ENCODE data around the gene CAMK1D.

Gene CAMK1D

GRCh38 chr10:12750526-12751201 lies 401.3 kb downstream of the CAMK1D start:
- CTCF ChIA-PET = no interaction called here
- no peak for TF ChIP-seq CTCF (IDR thresholded peaks at IDR 0.05; ENCODE audit: insufficient read depth, low read length, missing control alignments)
- POLR2A ChIA-PET = no interaction called here
- no peak for DNase-seq (ENCODE audit: low read depth, low spot score)
- H3K4me3 ChIP-seq (ENCODE audit: low read depth, low read length) = no peak overlapping the region

DNA sequence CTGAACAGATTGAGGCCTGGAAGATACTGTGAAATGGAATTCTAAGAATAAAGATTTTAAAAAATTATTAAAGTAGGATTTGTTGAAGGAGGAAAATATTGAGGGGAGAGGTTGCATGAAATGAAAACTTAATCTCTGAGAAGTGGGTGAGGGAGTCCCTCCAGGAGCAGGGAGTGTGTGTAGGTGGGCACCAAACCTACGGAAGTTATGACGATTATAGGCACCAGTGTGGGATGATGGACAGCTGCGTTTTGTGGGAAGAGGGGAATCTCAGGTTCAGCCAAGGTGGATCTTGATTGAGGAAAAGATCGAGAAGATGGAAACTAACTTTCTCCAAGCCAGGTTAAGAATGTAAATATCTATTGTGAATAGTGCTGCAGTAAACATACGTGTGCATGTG lies 405.7 kb downstream of the CAMK1D start:
- ChIA-PET CTCF (no interaction called here), POLR2A (no interaction called here)
- no peak overlapping the region for H3K4me3 ChIP-seq (ENCODE audit: low read depth, low read length)
- TF ChIP-seq CTCF (IDR thresholded peaks at IDR 0.05; ENCODE audit: insufficient read depth, low read length, missing control alignments) = no peak
- no peak for DNase-seq (ENCODE audit: low read depth, low spot score)

DNA sequence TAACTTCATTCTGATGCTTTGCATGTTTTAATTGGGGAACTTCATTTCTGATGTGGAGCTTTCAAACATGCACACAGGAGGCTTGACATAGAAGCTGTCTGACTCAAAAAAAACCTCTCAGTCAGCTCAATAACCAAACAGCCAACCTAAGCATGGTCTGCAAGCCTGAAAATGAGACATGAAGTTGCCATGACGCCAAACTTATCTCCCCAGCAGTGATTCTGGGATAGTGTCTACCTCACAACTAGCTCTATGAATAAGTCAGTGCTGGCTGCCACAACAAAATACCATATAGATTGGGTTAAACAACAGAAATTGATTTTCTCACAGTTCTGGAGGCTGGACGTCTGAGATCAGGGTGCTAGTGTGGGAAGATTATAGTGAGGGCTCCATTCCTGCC lies 408.0 kb downstream of the CAMK1D start:
- TF ChIP-seq CTCF (IDR thresholded peaks at IDR 0.05; ENCODE audit: insufficient read depth, low read length, missing control alignments) = no peak
- no peak overlapping the region for H3K4me3 ChIP-seq (ENCODE audit: low read depth, low read length)
- CTCF ChIA-PET = interaction anchor here (0.9 to 1.1 kb wide), 2 partner anchors 23 to 25 kb away, joined by 3 read pairs; no protein-coding TSS in a partner anchor
- DNase-seq (ENCODE audit: low read depth, low spot score) = no peak
- POLR2A ChIA-PET = no interaction called here

GRCh38 chr10:12758271-12758670 lies 408.9 kb downstream of the CAMK1D start:
- no peak overlapping the region for H3K4me3 ChIP-seq (ENCODE audit: low read depth, low read length)
- ChIA-PET POLR2A (no interaction called here), CTCF (interaction anchor here (1.1 kb wide), 1 partner anchor 22 kb away, joined by 3 read pairs; no protein-coding TSS in a partner anchor)
- DNase-seq (ENCODE audit: low read depth, low spot score) = no peak
- TF ChIP-seq CTCF (IDR thresholded peaks at IDR 0.05; ENCODE audit: insufficient read depth, low read length, missing control alignments) = no peak

DNA sequence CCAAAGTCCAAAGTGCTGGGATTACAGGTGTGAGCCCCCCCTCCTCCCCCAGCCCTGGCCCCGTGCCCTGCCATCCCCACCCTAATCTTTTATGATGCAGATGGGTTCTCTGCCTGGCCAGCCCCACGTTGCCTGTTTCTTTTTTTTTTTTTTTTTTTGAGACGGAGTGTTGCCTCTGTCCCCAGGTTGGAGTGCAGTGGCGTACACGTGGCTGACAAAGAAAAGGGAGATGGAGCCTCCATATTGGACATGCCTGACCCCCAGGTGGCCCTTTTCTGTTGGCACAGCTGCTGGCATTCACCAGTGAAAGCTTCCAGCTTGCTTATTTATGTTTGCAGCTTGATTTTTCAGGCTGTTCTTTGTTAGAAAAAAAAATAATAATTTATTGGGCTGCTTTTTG lies 416.9 kb downstream of the CAMK1D start:
- H3K4me3 ChIP-seq (ENCODE audit: low read depth, low read length) = no peak overlapping the region
- no peak for DNase-seq (ENCODE audit: low read depth, low spot score)
- ChIA-PET POLR2A (no interaction called here), CTCF (interaction anchor here (2.0 kb wide), 1 partner anchor 16 kb away, joined by 6 read pairs; no protein-coding TSS in a partner anchor)
- TF ChIP-seq CTCF (IDR thresholded peaks at IDR 0.05; ENCODE audit: insufficient read depth, low read length, missing control alignments) = no peak

DNA sequence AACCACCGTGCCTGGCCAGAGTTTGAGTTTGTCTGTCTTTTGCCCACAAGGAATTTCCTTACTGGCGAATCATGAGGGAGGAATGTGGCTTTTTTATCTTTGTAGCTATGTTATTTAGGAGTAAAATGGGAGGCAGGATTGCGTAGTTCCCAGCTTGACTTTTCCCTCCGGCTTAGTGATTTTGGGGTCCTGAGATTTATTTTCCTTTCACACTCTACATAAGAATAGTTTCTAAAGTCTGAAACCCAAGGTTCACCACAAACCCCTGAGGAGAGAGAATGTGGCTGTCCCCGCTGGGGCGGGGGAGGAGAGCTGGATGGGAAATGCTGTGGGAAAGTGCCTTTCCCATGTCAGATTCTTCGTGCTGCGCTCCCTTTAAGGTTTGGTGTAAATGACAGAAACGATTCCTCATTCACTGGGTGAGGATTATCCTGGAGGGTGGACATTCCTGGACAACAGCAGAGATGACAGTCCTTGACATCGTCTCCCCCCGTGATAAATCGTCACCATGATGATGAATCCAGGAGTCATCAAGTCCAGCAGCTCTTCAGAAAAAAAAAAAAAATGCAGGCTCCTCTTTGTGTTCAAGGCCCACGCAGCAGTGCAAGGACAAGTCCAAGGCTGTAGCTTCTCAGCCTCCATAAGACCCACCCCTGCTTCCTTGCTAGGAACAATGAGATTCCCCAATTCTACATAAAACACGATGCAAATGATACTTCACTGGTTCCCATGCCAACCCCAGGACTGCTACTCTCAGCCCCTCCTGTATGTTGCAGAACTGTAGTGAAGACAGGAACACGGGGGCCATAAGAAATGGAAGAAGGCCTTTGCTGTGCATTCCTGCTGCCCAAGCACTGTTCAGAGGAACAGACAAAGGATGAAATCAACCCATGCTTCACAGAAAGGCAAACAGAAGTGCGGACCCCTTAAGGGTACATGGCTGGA lies 419.1 kb downstream of the CAMK1D start:
- ChIA-PET POLR2A (interaction anchor here (0.6 kb wide), 1 partner anchor 588 kb away, joined by 3 read pairs; no protein-coding TSS in a partner anchor), CTCF (interaction anchor here (1.0 to 2.2 kb wide), 4 partner anchors 14 to 134 kb away, joined by 3 to 6 read pairs (median 3); no protein-coding TSS in a partner anchor)
- H3K4me3 ChIP-seq (ENCODE audit: low read depth, low read length) = no peak overlapping the region; the same call in 1 of the 2 replicates
- DNase-seq (ENCODE audit: low read depth, low spot score) = no peak
- TF ChIP-seq CTCF (IDR thresholded peaks at IDR 0.05; ENCODE audit: insufficient read depth, low read length, missing control alignments) = no peak
